ENCODE measurements around the gene BRI3. TPM values are rescaled to one million over a fixed set of nuclear protein-coding genes. Genes with fewer than 3 reads are reported as not detected.

The BRI3 gene
- total and polyA plus RNA-seq, 2 of the 13 experiments (the other 11 are each of a cell fraction or from before 2014, with no cell fraction given) = 54.0 to 103 TPM

GRCh38 chr7:98288064-98288823 is 6.8 kb downstream of the BRI3 start:
- no peak for ATAC-seq

More at GRCh38 chr7:98288064-98288823, 6.8 kb downstream of the BRI3 start:
- no TSS peak for BruUV-seq (replicated peaks)
- H4K20me1 ChIP-seq (ENCODE audit: insufficient read depth, low read length) = peaks cover 46% of the 10 kb centered on the region; the same call in 1 of the 2 replicates
- H3K4me1 ChIP-seq (ENCODE audit: insufficient read depth, low read length) = peaks cover 63% of the 10 kb centered on the region
- TF ChIP-seq ZNF761 (CRISPR knock-in tag; conservative IDR thresholded peaks at IDR 0.05) (no peak), ZBTB49 (CRISPR knock-in tag; IDR thresholded peaks at IDR 0.05; ENCODE audit: borderline replicate concordance) (no peak), CTCF (CRISPR knock-in tag; IDR thresholded peaks at IDR 0.05) (0 out of 2 replicates have a peak, but pooled peaks have one; percentile 12), ISX (CRISPR knock-in tag; conservative IDR thresholded peaks at IDR 0.05) (no peak), ZNF580 (CRISPR knock-in tag; IDR thresholded peaks at IDR 0.05; ENCODE audit: borderline replicate concordance, low read depth) (no peak), HMG20A (CRISPR knock-in tag; IDR thresholded peaks at IDR 0.05; ENCODE audit: borderline replicate concordance) (no peak), MNT (IDR thresholded peaks at IDR 0.05) (no peak), TEAD3 (CRISPR knock-in tag; optimal IDR thresholded peaks at IDR 0.05; ENCODE audit: borderline replicate concordance) (no peak)
- H3K4me3 ChIP-seq (replicated peaks in 1 of 3; ENCODE audit: insufficient read depth in 1 of 3, low read depth in 2 of 3, low read length in 3 of 3) = no peak overlapping the region
- in situ Hi-C loops (cut with HindIII; ENCODE audit: extremely low pct_ligation_motif_present, low pct_unique_long_range_greater_than_20kb) = no loop called here
- ChIA-PET POLR2A (no interaction called here), CTCF (ENCODE audit: low intra/inter-chr PET ratio, low total read pairs) (no interaction called here)
- H2AFZ ChIP-seq (ENCODE audit: low read length) = no peak overlapping the region
- H3K27ac ChIP-seq (ENCODE audit: extremely low read length, insufficient read depth, low read length) = no peak overlapping the region
- no peak overlapping the region for H3K9ac ChIP-seq (ENCODE audit: insufficient read depth, low read depth, low read length)
- DNase-seq (ENCODE audit: low spot score) = no peak
- no peak overlapping the region for H3K4me2 ChIP-seq (ENCODE audit: low read depth, low read length)
- peaks cover 12 to 34% of the 10 kb centered on the region in 2 experiments; a peak in 4 of 5 replicates for H3K36me3 ChIP-seq (replicated peaks in 1 of 2; ENCODE audit: control insufficient read depth in 1 of 2, insufficient read depth in 2 of 2, low read length in 2 of 2)
- WGBS (ENCODE audit: low lambda C conversion rate) = 94% methylated on average over 7 of the region's 12 CpGs
- no peaks in the 10 kb centered on the region for H3K9me3 ChIP-seq (ENCODE audit: low read length)
- FAIRE-seq = no peak
- H3K79me2 ChIP-seq (ENCODE audit: insufficient read depth, low read length) = peaks cover 35% of the 10 kb centered on the region
- H3K27me3 ChIP-seq (ENCODE audit: control insufficient read depth in 1 of 2, insufficient read depth in 2 of 2, low read length in 2 of 2) = no peaks in the 10 kb centered on the region
- intact Hi-C loops (cut with micrococcal nuclease; ENCODE audit: unreplicated experiment) = no loop called here
